ENCODE measurements around the gene GUCY1A1. TPM values are rescaled to one million over a fixed set of nuclear protein-coding genes. Genes with fewer than 3 reads are reported as not detected.

The GUCY1A1 gene
- total RNA-seq, 1 experiment from 2014 or later: 0.08 TPM

GRCh38 chr4:155759372-155760252 is 93.0 kb downstream of the GUCY1A1 start:
- Histone ChIP-seq H3K4me3 (peak overlapping the region; percentile 67), H3K27me3 (no peaks in the 10 kb centered on the region), H3K36me3 (no peaks in the 10 kb centered on the region), H3K27ac (peak overlapping the region; percentile 44; the same call in 1 of the 2 replicates), H3K4me1 (no peaks in the 10 kb centered on the region), H3K9me3 (replicated peaks) (no peaks in the 10 kb centered on the region)
- peak; percentile 5 to 11 for DNase-seq

DNA sequence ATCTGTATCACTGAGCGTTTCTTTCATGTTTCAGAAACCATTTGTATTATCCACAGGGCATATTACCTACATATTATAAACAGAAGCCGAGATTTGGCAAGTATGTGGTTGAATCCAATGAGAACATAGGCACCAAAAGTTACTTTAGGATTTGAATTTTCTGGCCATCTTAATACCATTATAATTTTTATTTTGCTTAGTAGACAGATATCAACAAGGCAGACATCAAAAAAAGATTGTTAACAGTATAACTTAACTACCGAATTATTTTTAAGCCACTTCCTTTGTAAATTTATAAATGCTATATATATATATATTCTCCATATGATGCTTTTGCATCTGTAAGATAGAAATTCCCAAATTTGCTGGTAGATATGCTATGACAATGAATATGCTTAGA is 94.4 kb downstream of the GUCY1A1 start:
- no peak for DNase-seq
- Histone ChIP-seq H3K27ac (no peak overlapping the region), H3K4me3 (no peak overlapping the region), H3K9me3 (replicated peaks) (no peaks in the 10 kb centered on the region), H3K27me3 (no peaks in the 10 kb centered on the region), H3K36me3 (no peaks in the 10 kb centered on the region), H3K4me1 (no peaks in the 10 kb centered on the region)

- Histone ChIP-seq H3K27ac (no peak overlapping the region), H3K9me3 (replicated peaks) (no peaks in the 10 kb centered on the region), H3K4me1 (no peaks in the 10 kb centered on the region), H3K4me3 (no peak overlapping the region), H3K27me3 (no peaks in the 10 kb centered on the region), H3K36me3 (no peaks in the 10 kb centered on the region)
- DNase-seq: no peak
These were observed 95.3 kb downstream of the GUCY1A1 start for GRCh38 chr4:155761916-155762315.

DNA sequence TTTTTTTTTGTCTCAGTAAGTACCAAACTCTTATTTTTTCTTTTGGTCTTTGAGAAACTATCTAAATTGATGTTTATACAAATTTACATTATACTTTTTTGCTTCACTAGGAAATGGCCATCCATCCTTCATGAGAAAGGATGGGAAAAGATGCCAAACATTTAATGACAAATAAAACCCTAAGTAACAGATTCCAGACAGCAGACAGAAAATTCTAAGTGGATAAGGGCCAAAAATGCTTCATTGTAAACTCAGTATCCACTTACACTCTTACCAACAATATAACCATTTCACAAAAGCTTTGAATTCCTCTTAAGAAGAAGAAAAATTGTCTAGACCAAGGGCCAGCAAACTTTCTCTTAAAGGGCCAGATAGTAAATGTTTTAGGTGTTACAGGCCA is 95.7 kb downstream of the GUCY1A1 start:
- H3K4me1 ChIP-seq: no peaks in the 10 kb centered on the region
- no peak overlapping the region for H3K4me3 ChIP-seq
- H3K27ac ChIP-seq: no peak overlapping the region

DNA sequence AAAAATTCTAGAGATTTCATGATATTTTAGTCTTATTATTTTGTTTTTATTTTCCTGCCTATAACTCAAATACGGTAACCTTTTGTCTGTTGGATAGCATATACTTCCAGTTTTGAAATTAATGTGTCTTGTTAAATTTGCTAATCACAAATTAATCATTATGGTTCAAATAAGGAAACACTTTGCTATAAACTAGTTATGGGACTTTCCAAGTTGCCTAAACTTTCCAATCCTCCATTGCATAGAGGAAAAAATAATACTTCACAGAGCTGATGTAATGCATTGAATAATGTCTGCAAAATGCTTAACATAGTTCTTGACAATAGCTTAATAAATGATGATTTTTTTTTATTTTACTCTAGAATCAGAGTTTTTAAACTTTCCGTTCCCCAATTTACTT is 96.9 kb downstream of the GUCY1A1 start:
- Histone ChIP-seq H3K9me3 (replicated peaks) (no peaks in the 10 kb centered on the region), H3K27me3 (no peaks in the 10 kb centered on the region), H3K27ac (no peak overlapping the region), H3K36me3 (no peaks in the 10 kb centered on the region), H3K4me3 (no peak overlapping the region), H3K4me1 (no peaks in the 10 kb centered on the region)
- no peak for DNase-seq

More for the DNA sequence above, 95.7 kb downstream of the GUCY1A1 start:
- DNase-seq: no peak
- Histone ChIP-seq H3K36me3 (no peaks in the 10 kb centered on the region), H3K27me3 (no peaks in the 10 kb centered on the region), H3K9me3 (replicated peaks) (no peaks in the 10 kb centered on the region)

- no peak overlapping the region for H3K4me3 ChIP-seq
- no peaks in the 10 kb centered on the region for H3K9me3 ChIP-seq (replicated peaks)
- no peaks in the 10 kb centered on the region for H3K36me3 ChIP-seq
- DNase-seq: no peak
- no peak overlapping the region for H3K27ac ChIP-seq
- no peaks in the 10 kb centered on the region for H3K4me1 ChIP-seq
- no peaks in the 10 kb centered on the region for H3K27me3 ChIP-seq
These were observed 98.5 kb downstream of the GUCY1A1 start for GRCh38 chr4:155765149-155765548.

GRCh38 chr4:155766622-155767021 is 100.0 kb downstream of the GUCY1A1 start:
- Histone ChIP-seq H3K27me3 (no peaks in the 10 kb centered on the region), H3K9me3 (replicated peaks) (no peaks in the 10 kb centered on the region), H3K27ac (no peak overlapping the region), H3K4me3 (no peak overlapping the region), H3K36me3 (no peaks in the 10 kb centered on the region), H3K4me1 (no peaks in the 10 kb centered on the region)
- no peak for DNase-seq

- no peak for DNase-seq
- H3K4me3 ChIP-seq: no peak overlapping the region
- H3K4me1 ChIP-seq: no peaks in the 10 kb centered on the region
- no peak overlapping the region for H3K27ac ChIP-seq
- no peaks in the 10 kb centered on the region for H3K27me3 ChIP-seq
- H3K36me3 ChIP-seq: no peaks in the 10 kb centered on the region
- no peaks in the 10 kb centered on the region for H3K9me3 ChIP-seq (replicated peaks)
These were observed 101.7 kb downstream of the GUCY1A1 start for GRCh38 chr4:155768370-155768769.

DNA sequence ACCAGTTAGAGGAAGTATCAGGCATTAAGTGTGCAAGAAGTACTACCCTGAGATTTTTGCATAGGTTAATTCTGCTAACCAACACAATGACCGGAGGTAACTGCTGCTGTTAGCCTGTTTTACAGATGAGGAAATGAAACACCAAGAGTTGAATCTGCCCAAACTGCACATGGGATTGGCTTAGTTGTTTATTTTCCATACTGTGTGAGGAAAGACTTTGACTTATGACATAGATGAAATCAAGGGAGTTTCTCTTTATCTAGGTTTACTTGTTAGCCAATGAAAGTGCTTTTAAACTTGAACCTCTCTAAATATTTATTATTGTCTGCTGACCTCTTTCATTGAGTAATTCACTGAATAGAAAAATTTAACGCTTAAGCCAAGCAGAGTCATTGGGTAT is 102.4 kb downstream of the GUCY1A1 start:
- Histone ChIP-seq H3K4me1 (no peaks in the 10 kb centered on the region), H3K9me3 (replicated peaks) (no peaks in the 10 kb centered on the region), H3K27ac (no peak overlapping the region), H3K27me3 (no peaks in the 10 kb centered on the region), H3K36me3 (no peaks in the 10 kb centered on the region), H3K4me3 (no peak overlapping the region)
- DNase-seq: no peak

- Histone ChIP-seq H3K9me3 (replicated peaks) (no peaks in the 10 kb centered on the region), H3K4me3 (no peak overlapping the region), H3K4me1 (no peaks in the 10 kb centered on the region), H3K27ac (no peak overlapping the region), H3K27me3 (no peaks in the 10 kb centered on the region), H3K36me3 (no peaks in the 10 kb centered on the region)
- DNase-seq: no peak
These were observed 106.0 kb downstream of the GUCY1A1 start for GRCh38 chr4:155772459-155773195.

- no peaks in the 10 kb centered on the region for H3K4me1 ChIP-seq
- no peaks in the 10 kb centered on the region for H3K27me3 ChIP-seq
- no peak overlapping the region for H3K4me3 ChIP-seq
- no peak for DNase-seq
- H3K36me3 ChIP-seq: no peaks in the 10 kb centered on the region
- H3K27ac ChIP-seq: no peak overlapping the region
- H3K9me3 ChIP-seq (replicated peaks): no peaks in the 10 kb centered on the region
These were observed 106.7 kb downstream of the GUCY1A1 start for GRCh38 chr4:155773196-155773800.

GRCh38 chr4:155774033-155774432 is 107.4 kb downstream of the GUCY1A1 start:
- no peaks in the 10 kb centered on the region for H3K36me3 ChIP-seq
- no peaks in the 10 kb centered on the region for H3K27me3 ChIP-seq
- no peak overlapping the region for H3K4me3 ChIP-seq
- H3K9me3 ChIP-seq (replicated peaks): no peaks in the 10 kb centered on the region
- no peak overlapping the region for H3K27ac ChIP-seq
- DNase-seq: no peak
- H3K4me1 ChIP-seq: no peaks in the 10 kb centered on the region

GRCh38 chr4:155777971-155778735 is 111.5 kb downstream of the GUCY1A1 start:
- Histone ChIP-seq H3K4me3 (no peak overlapping the region), H3K9me3 (replicated peaks) (no peaks in the 10 kb centered on the region), H3K27ac (no peak overlapping the region), H3K36me3 (no peaks in the 10 kb centered on the region), H3K27me3 (no peaks in the 10 kb centered on the region), H3K4me1 (no peaks in the 10 kb centered on the region)
- DNase-seq: no peak

GRCh38 chr4:155780775-155781174 is 114.1 kb downstream of the GUCY1A1 start:
- H3K4me1 ChIP-seq: no peaks in the 10 kb centered on the region
- H3K27ac ChIP-seq: no peak overlapping the region
- H3K4me3 ChIP-seq: no peak overlapping the region
- no peaks in the 10 kb centered on the region for H3K36me3 ChIP-seq
- H3K27me3 ChIP-seq: no peaks in the 10 kb centered on the region
- no peak for DNase-seq
- H3K9me3 ChIP-seq (replicated peaks): no peaks in the 10 kb centered on the region
